Stimulated activated CD8-positive, alpha-beta memory T cell treated with anti-CD3 and anti-CD28 coated beads, Interleukin-4, amount 100 ng/mL, for 1 hour (primary cell): ENCODE data around the gene PUS3.

Experiments used
- DNase-seq, 2 donors: peaks; one replicate each; pipeline ENCODE4 v3.0.0-alpha.2; 2020; ENCODE audit warnings: low read depth in 2 of 2, low spot score in 1 of 2

Gene PUS3, protein sequence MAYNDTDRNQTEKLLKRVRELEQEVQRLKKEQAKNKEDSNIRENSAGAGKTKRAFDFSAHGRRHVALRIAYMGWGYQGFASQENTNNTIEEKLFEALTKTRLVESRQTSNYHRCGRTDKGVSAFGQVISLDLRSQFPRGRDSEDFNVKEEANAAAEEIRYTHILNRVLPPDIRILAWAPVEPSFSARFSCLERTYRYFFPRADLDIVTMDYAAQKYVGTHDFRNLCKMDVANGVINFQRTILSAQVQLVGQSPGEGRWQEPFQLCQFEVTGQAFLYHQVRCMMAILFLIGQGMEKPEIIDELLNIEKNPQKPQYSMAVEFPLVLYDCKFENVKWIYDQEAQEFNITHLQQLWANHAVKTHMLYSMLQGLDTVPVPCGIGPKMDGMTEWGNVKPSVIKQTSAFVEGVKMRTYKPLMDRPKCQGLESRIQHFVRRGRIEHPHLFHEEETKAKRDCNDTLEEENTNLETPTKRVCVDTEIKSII

DNA sequence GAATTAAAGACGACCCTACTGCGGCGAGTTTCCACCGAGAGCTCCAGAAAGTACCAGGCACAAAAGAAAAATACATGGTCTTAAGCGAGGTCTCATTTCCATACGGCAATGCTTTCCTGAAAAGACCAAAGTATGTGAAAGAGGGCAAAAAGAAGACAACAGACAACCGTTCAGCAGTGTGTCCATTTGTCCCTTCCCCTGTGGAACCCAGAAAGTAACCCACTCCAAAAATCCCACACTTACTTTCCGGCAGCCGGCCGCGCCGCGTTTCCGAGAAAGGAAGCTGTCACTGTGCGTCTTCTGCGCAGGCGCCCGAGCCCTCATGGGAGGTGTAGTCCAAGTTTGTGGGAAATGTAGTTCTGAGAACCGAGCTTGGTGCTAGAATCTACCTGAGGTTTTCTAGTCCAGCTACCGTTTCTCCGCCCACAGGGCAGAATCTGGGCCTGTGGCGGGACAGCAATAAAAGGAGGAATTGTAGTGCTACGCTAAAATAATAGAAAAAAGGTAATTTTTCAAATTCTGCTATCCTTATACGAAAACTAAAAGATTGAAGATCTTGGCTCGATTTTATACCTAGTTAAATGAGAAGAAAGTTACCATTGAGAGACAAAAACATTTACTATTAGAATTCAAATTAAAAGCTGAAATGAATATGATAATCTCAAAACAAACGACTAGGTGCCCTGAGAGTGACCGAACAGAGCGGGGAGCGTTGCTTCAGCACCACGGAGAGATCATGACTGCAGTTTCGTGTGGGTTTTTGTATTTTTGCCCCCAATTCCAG, at the start of gene PUS3:
PUS3 (minus strand) TSS at position 280 of the 784 bp plus-strand sequence. CDS start 6,922 bp downstream, outside the sequence.
- peak; percentile 54 to 79 for DNase-seq

DNA sequence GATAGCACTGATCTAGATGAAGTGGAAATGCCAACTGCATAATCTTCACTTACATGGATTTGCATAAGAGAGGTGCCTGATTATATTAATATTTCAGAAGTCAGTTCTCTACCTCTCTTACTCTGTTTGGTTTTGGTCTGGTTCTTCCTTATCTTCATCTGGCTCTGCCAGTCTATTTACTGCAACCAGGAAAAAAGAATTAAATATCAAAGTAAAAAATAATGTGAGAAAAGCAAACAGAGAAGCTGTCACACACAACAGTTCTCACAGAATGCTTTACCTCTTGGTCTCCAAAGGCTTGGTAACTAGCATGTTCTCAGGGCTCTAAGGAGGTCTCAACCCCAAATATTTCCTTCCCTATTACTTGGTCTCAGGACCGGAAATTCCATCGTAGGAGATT, 49.6 kb upstream of the PUS3 start:
- DNase-seq, result no peak

DNA sequence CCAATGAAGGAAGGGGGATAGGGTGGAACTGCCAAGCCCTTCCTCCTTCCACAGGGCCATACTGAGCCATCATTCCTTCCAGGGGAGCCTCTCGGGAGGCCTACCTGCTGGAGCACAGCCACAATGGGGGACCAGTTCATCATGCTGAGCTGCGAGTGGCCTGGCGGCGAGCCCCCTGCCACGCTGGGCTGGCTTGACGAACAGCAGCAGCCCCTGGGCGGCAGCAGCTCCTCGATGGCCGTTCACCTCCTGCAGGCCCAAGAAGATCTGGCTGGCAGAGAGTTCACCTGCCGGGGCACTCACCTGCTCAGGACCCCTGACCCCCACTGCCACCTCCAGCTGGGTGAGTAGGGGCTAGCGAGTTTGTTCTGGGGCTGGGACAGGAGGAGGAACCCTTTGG, 48.7 kb upstream of the PUS3 start:
- DNase-seq, result no peak

DNA sequence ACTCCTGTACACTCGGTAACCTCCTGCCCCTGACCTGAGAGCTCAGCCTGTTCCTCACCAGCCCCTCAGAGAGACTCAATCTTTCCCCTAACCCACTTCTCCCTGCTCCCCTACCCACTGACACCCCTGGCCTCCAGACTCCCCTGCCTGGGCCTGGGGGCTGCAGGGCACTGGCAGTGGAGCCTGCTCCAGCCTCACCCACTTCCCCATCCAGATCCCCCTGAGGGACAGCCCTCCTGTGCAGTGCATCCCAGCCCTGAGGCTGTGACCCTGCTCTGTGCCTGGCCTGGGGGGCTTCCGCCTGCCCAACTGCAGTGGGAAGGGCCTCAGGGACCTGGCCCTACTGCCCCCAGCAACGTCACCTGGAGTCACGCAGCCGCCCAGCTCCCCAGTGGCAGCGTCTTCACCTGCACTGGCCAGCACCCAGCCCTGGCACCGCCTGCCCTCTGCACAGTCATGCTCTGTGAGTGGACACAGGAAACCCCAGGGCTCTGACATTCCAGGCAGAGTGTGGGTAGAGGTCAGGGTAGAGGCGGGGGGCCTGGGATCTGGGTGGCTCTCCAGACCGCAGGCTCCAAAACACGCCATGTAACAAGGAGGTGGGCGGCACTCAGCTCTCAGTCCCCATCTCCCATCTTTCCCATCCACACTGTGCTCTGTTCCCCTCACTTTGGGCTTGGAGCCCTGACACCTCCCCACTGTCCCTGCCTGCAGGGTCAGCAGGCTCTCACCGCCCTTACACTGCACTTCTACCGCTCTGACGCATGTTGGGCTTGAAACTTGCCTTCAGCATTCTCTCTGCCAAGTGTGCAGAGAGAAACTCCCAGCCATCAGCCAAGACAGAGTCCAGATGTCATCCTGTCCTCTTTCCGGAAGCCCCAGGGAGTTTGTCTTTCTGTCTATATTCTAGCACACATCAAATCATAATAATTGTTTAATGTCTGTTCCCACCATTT, 48.0 kb upstream of the PUS3 start:
- DNase-seq, result no peak

DNA sequence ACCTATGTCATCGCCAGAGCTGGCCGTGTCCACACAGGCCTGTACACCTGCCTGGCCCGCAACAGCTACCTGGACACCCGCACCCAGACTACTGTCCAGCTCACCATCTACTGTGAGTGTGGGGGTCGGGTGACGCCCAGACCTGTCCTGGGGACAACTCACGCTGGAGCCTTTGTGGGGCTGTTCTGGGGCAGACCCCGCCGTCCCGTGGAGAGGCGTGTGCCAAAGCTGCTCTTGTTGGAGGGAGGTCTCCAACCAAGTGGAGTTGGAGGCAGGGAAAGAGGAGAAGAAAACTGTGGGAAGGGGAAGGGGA, 47.1 kb upstream of the PUS3 start:
- DNase-seq, result no peak

DNA sequence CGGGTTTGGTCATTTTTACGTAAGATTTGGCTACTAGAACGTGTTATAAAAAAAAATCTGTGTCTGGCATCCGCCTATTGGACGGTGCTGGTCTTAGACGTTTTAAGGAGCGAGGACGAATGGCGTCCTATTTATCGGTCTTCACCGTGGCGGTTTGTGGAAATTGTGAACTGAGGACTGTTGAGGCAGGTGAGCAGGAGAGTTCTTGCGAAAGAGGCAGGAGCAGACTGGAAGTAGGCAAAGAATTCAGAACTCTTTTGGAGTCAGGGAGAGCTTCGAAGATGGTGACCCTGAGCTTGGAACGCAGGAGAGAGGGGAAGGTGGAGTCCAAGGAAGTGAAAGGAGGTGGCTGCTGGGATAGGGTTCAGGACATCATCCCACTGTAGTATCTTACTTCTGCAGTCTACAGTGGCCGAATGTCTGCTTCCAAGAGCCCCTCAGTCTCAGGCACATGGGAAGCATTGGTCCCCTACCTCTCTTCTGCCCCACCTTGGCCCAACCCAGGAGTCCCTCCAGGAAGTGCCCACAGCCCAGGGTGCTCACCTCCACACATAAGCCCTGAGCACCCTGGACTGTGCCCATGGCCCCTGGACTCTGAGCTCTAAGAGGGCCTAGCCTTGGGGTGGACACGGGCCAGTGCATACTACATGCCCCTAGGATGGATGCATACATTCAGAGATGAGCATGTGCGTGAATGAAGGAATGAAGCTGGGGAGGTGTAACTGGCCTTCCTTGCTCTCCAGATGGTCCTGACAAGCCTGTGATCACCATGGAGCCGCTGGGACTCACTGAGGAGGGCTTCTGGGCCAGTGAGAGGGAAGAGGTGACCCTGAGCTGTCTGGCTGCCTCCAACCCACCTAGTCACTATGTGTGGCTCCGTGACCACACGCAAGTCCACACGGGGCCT, 46.5 kb upstream of the PUS3 start:
- DNase-seq, result no peak

DNA sequence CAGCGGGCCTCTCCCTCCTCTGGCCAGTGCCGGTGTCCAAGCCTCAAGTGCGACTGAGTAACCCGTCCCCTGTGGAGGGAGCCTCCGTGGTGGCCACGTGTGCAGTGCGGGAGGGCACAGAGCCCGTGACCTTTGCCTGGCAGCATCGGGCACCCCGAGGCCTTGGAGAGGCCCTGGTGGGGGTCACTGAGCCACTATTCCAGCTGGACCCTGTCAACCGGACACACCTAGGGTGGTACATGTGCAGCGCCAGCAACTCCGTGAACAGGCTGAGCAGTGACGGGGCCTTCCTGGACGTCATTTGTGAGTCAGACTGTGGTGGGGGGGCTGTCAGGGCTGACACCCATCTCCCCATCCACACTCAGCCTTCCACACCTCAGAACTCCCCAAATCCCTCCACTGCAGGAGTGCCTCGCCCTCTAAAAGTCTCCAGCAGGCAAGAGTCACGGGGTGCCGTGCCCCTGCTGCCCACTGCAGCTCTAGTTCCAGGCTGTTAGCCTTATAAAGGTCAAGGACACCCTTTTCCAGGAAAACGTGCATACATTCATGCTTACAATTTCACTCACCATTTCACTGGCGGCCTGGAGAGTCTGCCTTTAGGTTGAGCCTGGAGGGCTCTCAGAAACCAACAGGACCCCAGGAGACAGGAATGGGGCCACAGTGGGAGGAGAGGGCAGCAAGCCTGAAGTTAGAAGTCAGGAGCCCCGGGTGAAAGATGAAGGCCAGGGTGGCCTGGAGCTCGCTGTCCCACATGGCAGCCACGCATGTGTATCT, 45.5 kb upstream of the PUS3 start:
- DNase-seq, result no peak

DNA sequence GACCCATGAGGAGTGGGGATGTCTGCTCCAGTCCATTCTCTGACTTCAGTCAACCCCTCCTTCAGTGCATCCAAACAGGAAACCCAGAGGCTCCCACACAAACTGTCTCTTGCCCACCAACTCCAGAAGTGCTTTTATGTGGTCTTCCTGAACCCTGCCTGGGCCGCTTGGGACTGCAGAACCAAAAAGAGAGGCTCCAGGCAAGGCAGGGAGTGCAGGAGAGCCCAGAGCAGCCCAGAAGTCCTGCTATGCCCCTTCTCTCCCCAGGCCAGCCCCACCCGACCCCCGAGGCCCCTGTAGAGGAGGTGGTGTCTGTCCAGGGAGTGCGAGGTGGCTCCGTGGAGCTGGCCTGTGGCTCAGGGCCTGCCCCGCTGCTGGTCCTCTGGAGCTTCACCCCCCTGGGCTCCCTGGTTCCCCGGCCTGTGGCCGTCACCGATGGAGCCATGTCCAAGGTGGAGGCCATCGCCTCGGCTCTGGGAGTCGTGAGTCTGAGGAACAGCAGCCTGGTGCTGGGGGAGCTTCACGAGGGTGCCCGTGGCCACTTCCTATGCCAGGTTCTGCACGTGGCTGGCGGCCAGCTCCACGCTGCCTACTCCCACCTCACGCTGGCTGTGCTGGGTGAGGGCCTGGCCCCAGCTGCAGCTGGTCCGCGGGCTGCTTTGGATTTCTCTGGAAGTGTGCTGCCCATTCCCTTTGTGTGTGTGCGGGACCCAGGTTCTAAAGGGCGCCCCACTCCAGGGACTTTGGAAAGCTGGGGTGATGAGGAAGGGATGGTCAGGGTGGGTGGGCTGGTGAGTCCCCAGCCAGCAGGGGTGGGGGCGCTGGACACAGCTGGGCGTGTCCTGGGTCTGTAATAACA, 44.6 kb upstream of the PUS3 start:
- DNase-seq, result no peak

DNA sequence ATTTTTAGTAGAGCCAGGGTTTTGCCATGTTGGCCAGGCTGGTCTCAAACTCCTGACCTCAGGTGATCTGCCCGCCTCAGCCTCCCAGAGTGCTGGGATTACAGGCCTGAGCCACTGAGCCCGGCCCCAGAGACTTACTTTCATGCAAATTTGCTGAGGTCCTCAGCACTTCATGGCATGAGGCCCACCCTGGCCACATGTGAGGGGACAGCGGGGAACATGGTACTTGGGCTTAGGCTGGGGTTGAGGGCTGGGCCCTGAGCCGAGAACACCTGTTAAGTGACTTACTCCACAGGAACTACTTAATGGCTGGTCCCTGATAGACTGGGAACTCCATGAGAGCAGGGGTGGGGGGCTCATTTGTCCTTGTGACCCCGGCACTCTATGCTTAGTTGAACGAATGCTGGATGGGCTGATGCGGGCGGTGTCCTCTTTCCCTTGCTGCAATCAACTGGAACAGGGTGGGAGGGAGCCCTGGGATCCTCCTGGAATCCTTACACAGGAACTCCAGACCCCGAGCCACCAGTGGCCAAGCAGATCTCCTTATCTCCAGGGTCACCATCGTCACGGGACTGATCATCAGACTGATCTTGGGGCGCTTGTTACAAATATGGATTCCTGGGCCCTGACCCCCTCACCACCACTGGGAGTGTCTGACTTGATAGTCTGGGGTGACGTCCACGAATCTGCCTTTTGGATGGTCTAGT, 43.9 kb upstream of the PUS3 start:
- no peak for DNase-seq

DNA sequence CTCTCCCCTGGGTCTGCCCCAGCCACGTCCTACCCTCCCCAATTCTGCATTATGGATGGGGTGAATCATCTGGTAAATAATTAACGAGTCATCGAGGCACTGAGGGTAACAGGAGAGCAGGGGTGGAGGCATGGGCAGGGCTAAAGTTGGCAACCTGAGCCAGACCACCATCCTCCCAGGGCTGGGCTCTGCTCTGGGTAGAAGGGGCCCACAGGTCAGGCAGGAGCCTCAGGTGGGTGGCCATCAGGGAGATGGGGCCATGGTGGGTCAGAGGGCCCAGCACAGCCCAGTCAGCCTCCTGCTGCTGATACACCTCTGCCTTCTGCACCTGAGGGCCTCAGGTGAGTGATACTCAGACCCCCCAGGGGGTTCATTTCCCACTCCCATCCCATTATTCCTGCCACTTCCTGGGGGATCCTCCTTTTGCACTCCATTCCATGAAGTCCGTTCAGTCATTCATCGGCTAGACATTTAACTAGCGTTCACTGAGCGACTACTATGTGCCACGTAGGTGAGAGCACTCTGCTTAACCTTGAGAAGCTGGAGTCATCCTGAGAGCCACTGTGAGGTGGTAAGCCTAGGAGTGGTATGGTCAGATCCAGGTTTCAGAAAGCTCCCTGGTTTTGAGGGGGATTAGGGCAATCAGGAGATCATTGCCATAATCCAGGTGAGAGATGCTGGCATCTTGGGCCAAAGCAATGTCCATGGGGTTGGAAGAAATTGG, 43.0 kb upstream of the PUS3 start, which contains the start of gene VSIG10L2:
VSIG10L2 (plus strand) TSS at position 248 of the 724 bp plus-strand sequence; CDS start at position 260, 12 bp downstream.
- no peak for DNase-seq

DNA sequence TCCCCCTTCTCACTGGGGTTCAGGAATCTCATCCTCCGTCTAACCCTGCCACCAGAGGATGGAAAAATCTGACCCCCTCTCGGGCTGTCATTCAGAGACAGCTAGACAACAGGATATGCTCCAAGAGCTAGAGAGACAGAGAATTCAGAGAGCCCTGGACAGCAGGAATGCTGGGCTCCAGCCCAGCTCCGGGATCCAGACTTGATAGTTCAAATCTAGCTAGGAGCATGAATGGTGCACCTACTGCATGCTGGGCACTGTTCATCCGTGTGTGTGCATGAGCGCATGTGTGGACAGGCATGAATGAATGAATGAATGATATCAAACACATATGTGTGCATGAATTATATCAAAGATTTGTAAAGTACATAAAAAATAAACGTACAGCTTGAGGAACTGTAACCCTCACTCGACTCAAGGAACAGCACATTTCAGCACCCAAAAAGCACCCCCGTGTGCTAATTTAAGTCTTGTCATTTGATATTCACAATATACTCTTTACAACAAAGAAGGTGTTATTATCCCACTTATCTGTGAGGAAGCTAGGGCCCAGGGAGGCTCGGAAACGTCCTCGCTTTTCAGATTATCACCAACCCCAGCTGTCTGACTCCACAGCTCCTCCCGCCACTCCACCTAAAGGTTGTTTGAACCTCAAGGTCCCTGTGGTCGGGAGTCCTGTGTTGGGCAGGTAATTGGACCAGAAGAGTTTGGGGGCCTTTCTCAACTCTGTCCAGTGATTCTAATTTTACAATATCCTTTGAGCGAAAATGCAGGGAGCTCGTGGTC, 42.2 kb upstream of the PUS3 start:
- no peak for DNase-seq

DNA sequence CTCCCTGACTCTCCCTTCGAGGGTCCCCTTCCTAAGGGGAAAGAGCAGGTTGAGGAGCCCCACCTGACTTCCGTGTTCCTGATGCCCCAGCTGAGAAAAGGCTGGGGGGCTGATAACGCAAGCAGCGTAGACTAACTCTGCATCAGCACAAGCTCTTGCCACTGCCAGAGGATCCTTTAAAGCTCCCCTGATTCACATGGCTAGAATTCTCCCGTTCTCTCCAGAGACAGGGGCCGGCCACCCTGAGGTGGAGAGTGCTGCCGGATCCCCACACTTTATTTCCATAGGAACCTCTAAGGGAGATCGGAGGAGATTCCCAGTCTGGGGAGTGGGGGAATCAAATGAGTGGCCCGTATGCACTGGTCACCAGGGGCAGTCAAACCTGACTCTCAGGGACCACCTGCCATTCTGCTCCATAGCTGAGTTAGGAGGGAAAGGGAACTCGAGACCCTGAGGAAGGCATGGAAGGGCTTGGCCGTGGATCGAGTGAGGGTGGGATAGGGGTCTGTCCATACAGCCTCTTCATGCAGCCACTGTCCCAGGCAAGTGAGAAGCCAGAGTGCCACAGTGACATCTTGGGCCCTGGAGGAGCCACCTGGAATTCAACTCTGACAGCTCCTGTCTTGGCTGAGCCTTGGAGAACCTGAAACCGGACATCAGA, 41.5 kb upstream of the PUS3 start:
- no peak for DNase-seq

DNA sequence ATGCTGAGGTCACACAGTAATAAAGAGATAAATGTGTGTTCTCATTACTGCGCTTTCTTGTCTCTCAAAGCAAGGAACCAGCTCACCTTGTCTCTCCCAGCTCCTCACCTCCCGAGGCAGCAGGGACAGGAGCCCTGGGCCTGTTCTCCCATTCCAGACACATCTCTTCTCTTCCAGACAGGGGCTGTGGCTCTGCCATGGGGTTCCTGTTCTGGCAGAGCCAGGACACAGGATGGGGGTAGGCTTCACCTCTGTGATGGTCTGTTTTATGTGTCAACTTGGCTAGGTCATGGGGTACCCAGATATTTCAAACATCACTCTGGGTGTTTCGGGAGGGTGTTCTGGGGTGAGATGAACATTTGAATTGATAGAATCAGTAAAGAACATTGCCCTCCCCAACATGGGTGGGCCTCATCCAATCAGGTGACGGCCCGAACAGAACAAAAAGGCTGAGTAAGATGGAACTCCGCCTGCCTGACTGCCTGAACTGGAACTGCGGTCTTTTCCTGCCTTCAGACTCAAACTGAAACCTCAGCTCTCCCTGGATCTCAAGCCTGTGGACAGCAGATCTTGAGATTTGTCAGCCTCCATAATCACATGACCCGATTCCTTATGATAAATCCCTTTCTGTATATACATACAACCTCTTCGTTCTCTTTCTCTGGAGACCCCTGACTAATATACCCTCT, 40.8 kb upstream of the PUS3 start:
- no peak for DNase-seq

DNA sequence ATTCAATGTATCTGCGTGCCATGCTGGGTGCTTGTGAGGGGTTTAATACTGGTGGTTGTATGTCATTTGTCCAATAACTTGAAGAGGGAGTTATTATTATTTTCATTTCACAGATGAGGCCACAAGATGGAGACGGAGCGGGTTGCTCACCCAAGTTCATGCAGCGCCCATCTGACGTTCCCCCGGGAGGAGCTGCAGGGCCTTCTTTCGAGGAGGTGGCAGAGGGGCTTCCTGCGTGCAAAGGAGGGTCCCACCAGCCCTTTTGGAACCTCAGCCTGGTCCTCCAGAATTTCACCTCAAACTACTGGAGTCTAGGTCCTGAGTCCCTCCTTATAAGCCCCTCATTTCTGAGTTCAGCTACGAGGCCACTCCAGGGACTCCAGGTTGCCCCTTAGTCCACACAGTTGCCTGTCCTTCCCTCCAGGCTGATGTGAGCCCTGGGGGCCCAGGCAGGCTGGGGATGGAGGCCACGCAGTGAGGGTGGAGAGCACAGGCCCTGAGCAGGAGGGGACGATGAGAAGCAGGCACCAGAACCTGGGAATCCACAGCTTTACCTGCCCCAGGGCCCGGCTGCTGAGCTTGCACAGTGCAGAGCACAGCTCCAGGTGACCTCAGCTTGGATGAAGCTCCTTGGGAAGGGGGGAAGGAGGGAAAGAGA, 39.9 kb upstream of the PUS3 start:
- DNase-seq, result no peak
